Measurements from ENCODE around the gene CCDC89. TPM values are rescaled to one million over a fixed set of nuclear protein-coding genes. Genes with fewer than 3 reads are reported as not detected.
A peak's percentile ranks its signal among the peaks of the same experiment; 100 is the strongest.

The CCDC89 gene
- total RNA-seq, 1 donor from 2014 or later = not detected

DNA sequence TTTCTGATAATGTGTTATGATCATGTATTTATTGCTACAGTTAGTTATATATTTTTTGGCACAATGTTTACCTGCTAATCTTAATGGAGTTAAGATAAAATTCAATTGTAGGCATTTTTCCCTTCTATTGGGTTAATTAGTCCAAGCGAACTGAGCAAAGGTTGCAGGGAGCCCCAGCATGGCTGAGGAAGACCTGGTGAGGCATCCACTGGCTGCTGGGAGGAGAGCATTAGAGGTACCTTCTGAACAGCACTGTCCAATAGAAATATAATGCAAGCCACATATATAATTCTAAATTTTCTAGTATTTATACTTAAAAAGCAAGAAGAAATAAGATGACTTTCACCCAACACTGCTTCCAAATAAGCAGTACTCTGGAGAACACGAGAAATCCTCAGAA, 38.9 kb downstream of the CCDC89 start:
- peak overlapping the region; percentile 100 for H3K4me3 Mint-ChIP-seq (ENCODE audit: unreplicated experiment)
- TF ChIP-seq, protein P1, sequence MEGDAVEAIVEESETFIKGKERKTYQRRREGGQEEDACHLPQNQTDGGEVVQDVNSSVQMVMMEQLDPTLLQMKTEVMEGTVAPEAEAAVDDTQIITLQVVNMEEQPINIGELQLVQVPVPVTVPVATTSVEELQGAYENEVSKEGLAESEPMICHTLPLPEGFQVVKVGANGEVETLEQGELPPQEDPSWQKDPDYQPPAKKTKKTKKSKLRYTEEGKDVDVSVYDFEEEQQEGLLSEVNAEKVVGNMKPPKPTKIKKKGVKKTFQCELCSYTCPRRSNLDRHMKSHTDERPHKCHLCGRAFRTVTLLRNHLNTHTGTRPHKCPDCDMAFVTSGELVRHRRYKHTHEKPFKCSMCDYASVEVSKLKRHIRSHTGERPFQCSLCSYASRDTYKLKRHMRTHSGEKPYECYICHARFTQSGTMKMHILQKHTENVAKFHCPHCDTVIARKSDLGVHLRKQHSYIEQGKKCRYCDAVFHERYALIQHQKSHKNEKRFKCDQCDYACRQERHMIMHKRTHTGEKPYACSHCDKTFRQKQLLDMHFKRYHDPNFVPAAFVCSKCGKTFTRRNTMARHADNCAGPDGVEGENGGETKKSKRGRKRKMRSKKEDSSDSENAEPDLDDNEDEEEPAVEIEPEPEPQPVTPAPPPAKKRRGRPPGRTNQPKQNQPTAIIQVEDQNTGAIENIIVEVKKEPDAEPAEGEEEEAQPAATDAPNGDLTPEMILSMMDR (IDR thresholded peaks at IDR 0.05; ENCODE audit: partially characterized antibody, unreplicated experiment) = no peak

DNA sequence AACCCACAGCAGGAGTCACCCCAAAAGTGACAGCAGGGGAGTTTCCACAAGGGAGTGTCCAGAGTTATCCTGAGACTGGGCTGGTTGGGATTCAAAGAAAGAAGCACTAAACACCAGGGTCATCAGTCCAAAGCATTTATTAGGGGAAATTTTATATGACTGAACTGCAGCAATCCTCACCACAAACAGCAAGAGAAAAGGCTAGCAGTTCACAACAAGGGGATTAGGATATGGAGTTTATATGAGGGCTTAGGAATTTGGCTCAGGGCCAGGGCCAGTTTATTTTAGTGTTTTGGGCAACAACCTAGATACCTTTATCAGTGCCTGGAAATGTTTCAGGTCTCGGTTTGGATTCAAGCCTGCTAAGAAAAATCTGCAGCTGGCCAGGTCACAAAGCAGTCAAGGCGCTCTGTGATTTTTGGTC, 42.8 kb downstream of the CCDC89 start:
- no peak overlapping the region for H3K4me3 Mint-ChIP-seq (ENCODE audit: unreplicated experiment)
- no peak for DNase-seq
- no peaks in the 10 kb centered on the region for H3K36me3 Mint-ChIP-seq (ENCODE audit: unreplicated experiment)
- H3K4me1 Mint-ChIP-seq (ENCODE audit: low read depth, unreplicated experiment) = no peaks in the 10 kb centered on the region
- H3K9me3 Mint-ChIP-seq (ENCODE audit: unreplicated experiment) = no peaks in the 10 kb centered on the region
- H3K27ac Mint-ChIP-seq (ENCODE audit: unreplicated experiment) = no peak overlapping the region
- TF ChIP-seq, protein P1 (IDR thresholded peaks at IDR 0.05; ENCODE audit: partially characterized antibody, unreplicated experiment) = no peak
- no peaks in the 10 kb centered on the region for H3K27me3 Mint-ChIP-seq (ENCODE audit: unreplicated experiment)

More for the DNA sequence above, 38.9 kb downstream of the CCDC89 start:
- no peak for DNase-seq
- Mint-ChIP-seq H3K9me3 (ENCODE audit: unreplicated experiment) (no peaks in the 10 kb centered on the region), H3K4me1 (ENCODE audit: low read depth, unreplicated experiment) (no peaks in the 10 kb centered on the region), H3K27ac (ENCODE audit: unreplicated experiment) (peak overlapping the region; percentile 94), H3K36me3 (ENCODE audit: unreplicated experiment) (no peaks in the 10 kb centered on the region), H3K27me3 (ENCODE audit: unreplicated experiment) (peaks cover 3% of the 10 kb centered on the region)

DNA sequence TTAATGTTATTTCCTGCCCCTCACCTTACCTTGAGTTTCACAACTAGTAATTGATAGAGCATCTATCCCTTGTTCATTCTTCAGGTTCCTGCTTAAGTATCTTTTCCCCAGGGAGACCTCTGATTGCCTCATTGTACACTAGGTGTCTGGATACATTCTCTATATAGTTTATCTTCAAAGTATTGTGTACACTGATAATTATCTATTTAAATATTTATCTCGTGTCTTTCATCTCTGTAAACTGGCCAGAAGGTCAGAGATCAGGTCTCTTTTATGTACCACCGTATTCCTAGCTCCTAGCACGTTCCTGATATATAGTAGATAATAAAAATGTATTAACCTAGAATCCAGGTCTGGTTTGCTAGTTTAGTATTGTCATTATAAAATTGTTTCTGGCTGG, 51.2 kb downstream of the CCDC89 start:
- no peak overlapping the region for H3K27ac Mint-ChIP-seq (ENCODE audit: unreplicated experiment)
- TF ChIP-seq, protein P1 (IDR thresholded peaks at IDR 0.05; ENCODE audit: partially characterized antibody, unreplicated experiment) = no peak
- DNase-seq = no peak
- H3K9me3 Mint-ChIP-seq (ENCODE audit: unreplicated experiment) = no peaks in the 10 kb centered on the region
- no peak overlapping the region for H3K4me3 Mint-ChIP-seq (ENCODE audit: unreplicated experiment)
- H3K4me1 Mint-ChIP-seq (ENCODE audit: low read depth, unreplicated experiment) = no peaks in the 10 kb centered on the region
- no peaks in the 10 kb centered on the region for H3K36me3 Mint-ChIP-seq (ENCODE audit: unreplicated experiment)
- no peaks in the 10 kb centered on the region for H3K27me3 Mint-ChIP-seq (ENCODE audit: unreplicated experiment)

Other genes starting within 250 kb of the CCDC89 start
- 2.9 TPM for gene DLG2, start 58.9 kb downstream of the CCDC89 start, total RNA-seq (ENCODE audit: unreplicated experiment)
- gene TMEM126B, start 57.6 kb downstream of the CCDC89 start, total RNA-seq (ENCODE audit: unreplicated experiment) = 27.3 TPM
- gene TMEM126A, start 38.2 kb downstream of the CCDC89 start, total RNA-seq (ENCODE audit: unreplicated experiment) = 19.9 TPM
- gene CREBZF, start 21.1 kb downstream of the CCDC89 start, total RNA-seq (ENCODE audit: unreplicated experiment) = 44.0 TPM
- 4.0 TPM for gene SYTL2, start 124.9 kb upstream of the CCDC89 start, total RNA-seq (ENCODE audit: unreplicated experiment)
- not detected for gene CCDC83, start 169.2 kb upstream of the CCDC89 start, total RNA-seq (ENCODE audit: unreplicated experiment)

All from glutamatergic neuron (in vitro differentiated cells).